ENCODE results near the gene MAN2A2. TPM values are rescaled to one million over a fixed set of nuclear protein-coding genes. Genes with fewer than 3 reads are reported as not detected.
A peak's percentile ranks its signal among the peaks of the same experiment; 100 is the strongest.

The MAN2A2 gene
- total and polyA plus RNA-seq, 9 of the 15 experiments (the other 6 are each of a cell fraction or from before 2014, with no cell fraction given), result 7.3 to 151 (median 43.4) TPM

DNA sequence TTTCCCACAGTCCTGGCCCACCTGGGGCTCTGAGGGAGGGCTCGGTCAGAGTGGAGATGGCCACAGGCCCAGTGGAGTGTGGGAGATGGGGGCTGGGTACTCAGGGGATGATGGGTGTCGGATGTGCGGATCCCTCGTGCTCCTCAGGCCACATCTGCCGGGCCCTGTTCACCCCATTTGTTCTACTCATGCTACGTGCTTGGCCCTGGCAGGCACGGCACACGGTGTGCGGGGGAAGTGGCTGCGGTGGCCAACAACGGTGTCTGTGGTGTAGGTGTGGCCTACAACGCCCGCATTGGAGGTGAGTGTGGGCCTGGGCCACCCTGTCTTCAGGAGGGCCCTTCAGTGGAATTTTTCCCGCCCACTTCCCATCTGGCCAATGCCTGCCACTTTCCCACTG lies 25.8 kb upstream of the MAN2A2 start:
- no peak overlapping the region for H3K27ac ChIP-seq (ENCODE audit: extremely low read depth, low read depth, low read length)
- no peak overlapping the region for H3K9ac ChIP-seq (ENCODE audit: insufficient read depth in 1 of 2, low read depth in 2 of 2, low read length in 2 of 2)
- peaks cover 92% of the 10 kb centered on the region for H3K36me3 ChIP-seq (ENCODE audit: control insufficient read depth, insufficient read depth, low read length)
- no TSS peak for BruUV-seq (replicated peaks)
- TF ChIP-seq HNRNPH1 (optimal IDR thresholded peaks at IDR 0.05; ENCODE audit: low read depth, low read length) (no peak), MCM3 (IDR thresholded peaks at IDR 0.05) (no peak), POLR2G (IDR thresholded peaks at IDR 0.05; ENCODE audit: low read depth, low read length) (0 out of 2 replicates have a peak, but pooled peaks have one; percentile 15), RBFOX2 (IDR thresholded peaks at IDR 0.05; ENCODE audit: low read depth, low read length) (peak; percentile 43; the same call in 1 of the 2 replicates), HMG20B (CRISPR knock-in tag; IDR thresholded peaks at IDR 0.05) (no peak), CTBP1 (IDR thresholded peaks at IDR 0.05; ENCODE audit: borderline replicate concordance) (no peak)
- TF ChIP-seq, protein P1, sequence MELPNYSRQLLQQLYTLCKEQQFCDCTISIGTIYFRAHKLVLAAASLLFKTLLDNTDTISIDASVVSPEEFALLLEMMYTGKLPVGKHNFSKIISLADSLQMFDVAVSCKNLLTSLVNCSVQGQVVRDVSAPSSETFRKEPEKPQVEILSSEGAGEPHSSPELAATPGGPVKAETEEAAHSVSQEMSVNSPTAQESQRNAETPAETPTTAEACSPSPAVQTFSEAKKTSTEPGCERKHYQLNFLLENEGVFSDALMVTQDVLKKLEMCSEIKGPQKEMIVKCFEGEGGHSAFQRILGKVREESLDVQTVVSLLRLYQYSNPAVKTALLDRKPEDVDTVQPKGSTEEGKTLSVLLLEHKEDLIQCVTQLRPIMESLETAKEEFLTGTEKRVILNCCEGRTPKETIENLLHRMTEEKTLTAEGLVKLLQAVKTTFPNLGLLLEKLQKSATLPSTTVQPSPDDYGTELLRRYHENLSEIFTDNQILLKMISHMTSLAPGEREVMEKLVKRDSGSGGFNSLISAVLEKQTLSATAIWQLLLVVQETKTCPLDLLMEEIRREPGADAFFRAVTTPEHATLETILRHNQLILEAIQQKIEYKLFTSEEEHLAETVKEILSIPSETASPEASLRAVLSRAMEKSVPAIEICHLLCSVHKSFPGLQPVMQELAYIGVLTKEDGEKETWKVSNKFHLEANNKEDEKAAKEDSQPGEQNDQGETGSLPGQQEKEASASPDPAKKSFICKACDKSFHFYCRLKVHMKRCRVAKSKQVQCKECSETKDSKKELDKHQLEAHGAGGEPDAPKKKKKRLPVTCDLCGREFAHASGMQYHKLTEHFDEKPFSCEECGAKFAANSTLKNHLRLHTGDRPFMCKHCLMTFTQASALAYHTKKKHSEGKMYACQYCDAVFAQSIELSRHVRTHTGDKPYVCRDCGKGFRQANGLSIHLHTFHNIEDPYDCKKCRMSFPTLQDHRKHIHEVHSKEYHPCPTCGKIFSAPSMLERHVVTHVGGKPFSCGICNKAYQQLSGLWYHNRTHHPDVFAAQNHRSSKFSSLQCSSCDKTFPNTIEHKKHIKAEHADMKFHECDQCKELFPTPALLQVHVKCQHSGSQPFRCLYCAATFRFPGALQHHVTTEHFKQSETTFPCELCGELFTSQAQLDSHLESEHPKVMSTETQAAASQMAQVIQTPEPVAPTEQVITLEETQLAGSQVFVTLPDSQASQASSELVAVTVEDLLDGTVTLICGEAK (IDR thresholded peaks at IDR 0.05), result no peak
- TF ChIP-seq, protein P1 (CRISPR knock-in tag; IDR thresholded peaks at IDR 0.05), result no peak
- in situ Hi-C loops (cut with MboI), result no loop called here
- H3K4me2 ChIP-seq (ENCODE audit: insufficient read depth, low read length), result no peak overlapping the region
- peaks cover 42% of the 10 kb centered on the region for H3K79me2 ChIP-seq (ENCODE audit: control insufficient read depth, insufficient read depth, low read length)
- no peak for FAIRE-seq
- no peak overlapping the region for H2AFZ ChIP-seq (ENCODE audit: low read depth, low read length)
- no peak for DNase-seq (ENCODE audit: extremely low read depth in 1 of 4, low spot score in 3 of 4)
- ChIA-PET CTCF (ENCODE audit: low intra/inter-chr PET ratio) (no interaction called here), POLR2A (no interaction called here)
- 95% methylated on average over 14 of the region's 14 CpGs for WGBS (ENCODE audit: insufficient coverage, low coverage, missing lambda C conversion rate)
- no peak overlapping the region for H3K4me3 ChIP-seq
- H4K20me1 ChIP-seq (replicated peaks; ENCODE audit: control insufficient read depth, insufficient read depth, low read length), result peaks cover 17% of the 10 kb centered on the region; the same call in 1 of the 2 replicates
- intact Hi-C loops (cut with micrococcal nuclease), result no loop called here
- no peaks in the 10 kb centered on the region for H3K27me3 ChIP-seq (ENCODE audit: control insufficient read depth in 2 of 2, insufficient read depth in 2 of 2, low read length in 2 of 2)
- H3K9me3 ChIP-seq (replicated peaks; ENCODE audit: control insufficient read depth, insufficient read depth, low read depth, low read length), result no peaks in the 10 kb centered on the region
- peaks cover 19 to 57% of the 10 kb centered on the region in 2 experiments for H3K4me1 ChIP-seq (replicated peaks in 1 of 2; ENCODE audit: control insufficient read depth in 2 of 2, insufficient read depth in 2 of 2, low read length in 2 of 2)
- H3K9me1 ChIP-seq (ENCODE audit: control insufficient read depth, insufficient read depth, low read length), result peaks cover 3% of the 10 kb centered on the region
- ATAC-seq, result no peak
